K562 (cell line): ENCODE results near the gene ISG20L2. TPM values are rescaled to one million over a fixed set of nuclear protein-coding genes. Genes with fewer than 3 reads are reported as not detected.

Experiments used
- ATAC-seq: fragments of 200-7000 bp; cut with Tn5 transposase; 3 replicates; pipeline ENCODE4 v1.9.1; 2020; ENCODE audit warnings: moderate library complexity
- BruUV-seq: library from RNA; stranded (reverse); fragments of 400-500 nt; replicated peaks from 2 replicates; lab custom pipeline; 2021; lab: Mats Ljungman, UMichigan
- CTCF ChIA-PET: fragments of 300-600 bp; formaldehyde crosslinking; extraction: SDS; loops from one replicate; lab custom pipeline; 2021; ENCODE audit warnings: low intra/inter-chr PET ratio; lab: Yijun Ruan, JAX
- POLR2A ChIA-PET: fragments of 300-600, 350-650 bp; sonication (Branson Sonifier 250); formaldehyde crosslinking; extraction: SDS; loops from one replicate; lab custom pipeline; 2021; ENCODE audit warnings: antibody characterized with exemption, inconsistent platforms; lab: Yijun Ruan, JAX
- DNase-seq, 4 experiments: peaks; one replicate each; pipeline versions ENCODE4 v3.0.0 to v3.0.0-alpha.2; 2011 to 2018; ENCODE audit warnings: low spot score in 3 of 4, mixed read lengths in 3 of 4; ENCODE audit errors: extremely low read depth in 1 of 4
- FAIRE-seq: peaks from 2 replicates; lab custom pipeline; 2011; peaks lifted over from hg19 to GRCh38; lab: Jason Lieb, UNC
- H2AFZ ChIP-seq: 2 replicates; pipeline ENCODE4 v1.6.0; 2011; ENCODE audit warnings: low read depth, low read length, control low read depth, inconsistent platforms
- H3K27ac ChIP-seq: fragments of 200-600 bp; 3 replicates; pipeline ENCODE4 v1.8.0; 2011; ENCODE audit warnings: low read depth, mild to moderate bottlenecking, control low read depth, inconsistent platforms, low read length, moderate library complexity, mixed read lengths; ENCODE audit errors: extremely low read depth
- H3K27me3 ChIP-seq, 2 experiments: fragments of 300-600 bp in 1 of 2; 2 replicates in 1 of 2; 3 replicates in 1 of 2; pipeline versions ENCODE4 v1.6.0 to v1.8.0; 2011; ENCODE audit warnings: inconsistent platforms in 2 of 2, low read length in 2 of 2, mild to moderate bottlenecking in 1 of 2, mixed read lengths in 1 of 2, moderate library complexity in 1 of 2; ENCODE audit not compliant: control insufficient read depth in 2 of 2, insufficient read depth in 2 of 2
- H3K36me3 ChIP-seq: fragments of 300-600 bp; 3 replicates; pipeline ENCODE4 v1.8.0; 2011; ENCODE audit warnings: mild to moderate bottlenecking, low read length, inconsistent platforms; ENCODE audit not compliant: control insufficient read depth, insufficient read depth
- H3K4me1 ChIP-seq, 2 experiments: fragments of 200-600 bp in 1 of 2; replicated peaks in 1 of 2; 2 replicates in 1 of 2; 3 replicates in 1 of 2; pipeline versions ENCODE4 v1.5.1 to v1.8.0; 2011; ENCODE audit warnings: inconsistent platforms in 2 of 2, low read length in 2 of 2, mild to moderate bottlenecking in 1 of 2, mixed read lengths in 1 of 2, moderate library complexity in 1 of 2; ENCODE audit not compliant: control insufficient read depth in 2 of 2, insufficient read depth in 2 of 2
- H3K4me2 ChIP-seq: 2 replicates; pipeline ENCODE4 v1.6.1; 2011; ENCODE audit warnings: low read length, control low read depth, inconsistent platforms, mixed read lengths; ENCODE audit not compliant: insufficient read depth
- H3K4me3 ChIP-seq: fragments of 200-600 bp; sonication (generic), shearing (Covaris generic); 2 replicates; pipeline ENCODE4 v1.5.1; 2016; ENCODE audit warnings: control low read depth, inconsistent platforms
- H3K79me2 ChIP-seq: fragments of 200-600 bp; 3 replicates; pipeline ENCODE4 v1.8.0; 2011; ENCODE audit warnings: low read length, inconsistent platforms; ENCODE audit not compliant: control insufficient read depth, insufficient read depth
- H3K9ac ChIP-seq, 2 experiments: 2 replicates each; pipeline versions ENCODE4 v1.6.0 to v1.6.1; 2011; ENCODE audit warnings: low read depth in 2 of 2, low read length in 2 of 2, control low read depth in 1 of 2, inconsistent platforms in 1 of 2, mild to moderate bottlenecking in 1 of 2, mixed read lengths in 1 of 2; ENCODE audit not compliant: insufficient read depth in 1 of 2
- H3K9me1 ChIP-seq: one replicate; pipeline ENCODE4 v1.6.0; 2011; ENCODE audit warnings: inconsistent platforms, mild to moderate bottlenecking, low read length, moderate library complexity; ENCODE audit not compliant: control insufficient read depth, insufficient read depth
- H3K9me3 ChIP-seq: replicated peaks from 2 replicates; pipeline ENCODE4 v1.5.1; 2011; ENCODE audit warnings: low read depth, low read length, inconsistent platforms; ENCODE audit not compliant: control insufficient read depth, insufficient read depth
- H4K20me1 ChIP-seq: replicated peaks from 2 replicates; pipeline ENCODE4 v1.6.1; 2011; ENCODE audit warnings: low read length, inconsistent platforms, mixed read lengths; ENCODE audit not compliant: control insufficient read depth, insufficient read depth
- ARID4B ChIP-seq: sonication (generic); formaldehyde crosslinking; IDR thresholded peaks from 2 replicates; pipeline ENCODE4 v1.8.0; 2022; ENCODE audit warnings: mild to moderate bottlenecking, missing genetic modification reagents
- ATF1 ChIP-seq, 2 experiments: fragments of 450-650 bp in 1 of 2; IDR thresholded peaks; 2 replicates each; pipeline ENCODE4 v1.6.1; 2016; ENCODE audit warnings: missing compliant biosample characterization in 1 of 2, missing genetic modification characterization in 1 of 2
- DACH1 ChIP-seq: fragments of 450-650 bp; IDR thresholded peaks from 2 replicates; pipeline ENCODE4 v1.6.1; 2018; ENCODE audit not compliant: partially characterized antibody
- FOXJ2 ChIP-seq: fragments of 200-800 bp; sonication (Bioruptor generic); IDR thresholded peaks from 2 replicates; pipeline ENCODE4 v1.6.1; 2016; ENCODE audit warnings: missing genetic modification characterization, missing compliant biosample characterization
- HOXB6 ChIP-seq: fragments of 250-450 bp; sonication (Bioruptor Pico); IDR thresholded peaks from 2 replicates; pipeline ENCODE4 v1.5.1; 2022; ENCODE audit warnings: mild to moderate bottlenecking, borderline replicate concordance
- NFATC3 ChIP-seq: fragments of 450-650 bp; IDR thresholded peaks from 2 replicates; pipeline ENCODE4 v1.6.1; 2017; ENCODE audit warnings: mild to moderate bottlenecking
- POLR2H ChIP-seq: IDR thresholded peaks from 2 replicates; pipeline ENCODE4 v1.6.1; 2016; ENCODE audit warnings: missing genetic modification characterization, low read depth, mild to moderate bottlenecking, control low read depth, missing compliant biosample characterization, moderate library complexity
- PRDM10 ChIP-seq: fragments of 450-650 bp; IDR thresholded peaks from 2 replicates; pipeline ENCODE4 v1.6.1; 2018; ENCODE audit not compliant: partially characterized antibody
- SFPQ ChIP-seq: fragments of 200-400 bp; formaldehyde crosslinking; IDR thresholded peaks from 2 replicates; pipeline ENCODE4 v1.6.1; 2017; ENCODE audit warnings: mild to moderate bottlenecking, low read depth, low read length, moderate library complexity
- ZKSCAN1 ChIP-seq: fragments of 150-350 bp; IDR thresholded peaks from 2 replicates; pipeline ENCODE4 v1.6.1; 2016; ENCODE audit warnings: low read depth, low read length
- ZNF12 ChIP-seq: sonication (generic); formaldehyde crosslinking; IDR thresholded peaks from 2 replicates; pipeline ENCODE4 v1.4.0; 2020; ENCODE audit warnings: mild to moderate bottlenecking, missing genetic modification reagents
- ZNF133 ChIP-seq: fragments of 250-450 bp; sonication (Bioruptor Pico); IDR thresholded peaks from 2 replicates; pipeline ENCODE4 v1.4.0; 2020; ENCODE audit warnings: mild to moderate bottlenecking
- WGBS: fragments of 100-300 bp; shearing (Covaris generic); methylation state at CpG from one replicate; pipeline ENCODE4 v1.1.6; 2016; ENCODE audit warnings: low coverage, mixed read lengths; ENCODE audit not compliant: insufficient coverage; ENCODE audit errors: missing lambda C conversion rate; 5-methylcytosine and 5-hydroxymethylcytosine counted together
- in situ Hi-C: fragments of 300-500 bp; cut with MboI; formaldehyde crosslinking; loops from 4 replicates; pipeline ENCODE4 v1.15.0; 2018; ENCODE audit warnings: inconsistent platforms, mixed read lengths
- intact Hi-C: fragments of 100-400 bp; cut with micrococcal nuclease; formaldehyde crosslinking; loops from 2 replicates; pipeline ENCODE4 v1.14.2; 2022
- polyA plus RNA-seq, 8 experiments: library from polyadenylated mRNA; depleted of rRNA in 4 of 8; stranded (reverse) in 5 of 8; unstranded in 3 of 8; fragments of >200 nt; fragmentation: Nextera tagmentation in 2 of 8; fragmentation: Illumina TruSeq in 1 of 8; extraction: Ambion mirVana in 2 of 8; extraction: Trizol in 1 of 8; gene quantifications; 2 replicates each; pipeline versions ENCODE4 v1.2.1 to v1.2.3, GENCODE V29; 2011 to 2014; ENCODE audit warnings: inconsistent platforms in 1 of 8, missing spikeins in 1 of 8
- total RNA-seq, 7 experiments: library from RNA; depleted of rRNA in 6 of 7; stranded (reverse); fragments of >200 nt in 6 of 7; fragmentation: Illumina TruSeq in 2 of 7; extraction: Trizol in 2 of 7; gene quantifications; 2 replicates each; pipeline versions ENCODE4 v1.2.1 to v1.2.3, GENCODE V29; 2011 to 2021; ENCODE audit warnings: low replicate concordance in 1 of 7

The ISG20L2 gene
- total and polyA plus RNA-seq, 9 of the 15 experiments (the other 6 are each of a cell fraction or from before 2014, with no cell fraction given), result 21.3 to 130 (median 50.3) TPM

- Histone ChIP-seq H2AFZ (peak overlapping the region; percentile 78), H4K20me1 (no peaks in the 10 kb centered on the region), H3K9me1 (no peaks in the 10 kb centered on the region), H3K27me3 (no peaks in the 10 kb centered on the region), H3K27ac (peak overlapping the region; percentile 76), H3K4me1 (peaks cover 34 to 38% of the 10 kb centered on the region in 2 experiments; a peak in 4 of 5 replicates), H3K9ac (peak overlapping the region; percentile 43 to 80; a peak in 3 of 4 replicates), H3K79me2 (peaks cover 42% of the 10 kb centered on the region), H3K4me2 (peak overlapping the region; percentile 52), H3K4me3 (no peak overlapping the region), H3K36me3 (no peaks in the 10 kb centered on the region), H3K9me3 (no peaks in the 10 kb centered on the region)
- ChIA-PET POLR2A (interaction anchor here (0.9 to 4.6 kb wide), 3 partner anchors 11 to 29 kb away, joined by 4 to 27 read pairs (median 5); partner anchors contain the start of genes ISG20L2, METTL25B and PRCC), CTCF (no interaction called here)
- WGBS, result 4% methylated on average over 5 of the region's 5 CpGs
- BruUV-seq, result no TSS peak
- intact Hi-C loops (no loop called here), in situ Hi-C loops (no loop called here)
- DNase-seq (peak in 2 of 4 experiments; percentile 61 to 84), ATAC-seq (peak; percentile 25), FAIRE-seq (peak; percentile 85)
- TF ChIP-seq DACH1 (no peak), SFPQ (no peak), NFATC3 (no peak), HOXB6 (CRISPR knock-in tag) (no peak), FOXJ2 (no peak), ZNF133 (CRISPR knock-in tag) (no peak), ARID4B (no peak), ZKSCAN1 (no peak), ATF1 (CRISPR knock-in tag; IDR thresholded peaks at IDR 0.05) (no peak), ATF1 (tag; IDR thresholded peaks at IDR 0.05) (no peak), POLR2H (peak; percentile 53; the same call in 1 of the 2 replicates), PRDM10 (no peak), ZNF12 (CRISPR knock-in tag) (no peak)
Measured at GRCh38 chr1:156755527-156755950, 27.0 kb upstream of the ISG20L2 start.
